ENCODE data around the gene PPP2R1B.

PPP2R1B gene

GRCh38 chr11:111792314-111792713, 26.1 kb upstream of the PPP2R1B start:
- Histone ChIP-seq H3K9me3 (ENCODE audit: control insufficient read depth, insufficient read depth, low read length) (peaks cover 2% of the 10 kb centered on the region), H3K4me1 (ENCODE audit: control insufficient read depth, low read length) (peaks cover 17% of the 10 kb centered on the region), H4K20me1 (ENCODE audit: control insufficient read depth, insufficient read depth, low read depth, low read length) (no peaks in the 10 kb centered on the region), H3K79me2 (ENCODE audit: control insufficient read depth, low read length) (no peaks in the 10 kb centered on the region), H3K36me3 (ENCODE audit: control insufficient read depth, low read length) (peaks cover 20% of the 10 kb centered on the region), H3K9me2 (replicated peaks; ENCODE audit: control insufficient read depth, low read length) (no peaks in the 10 kb centered on the region), H3F3A (ENCODE audit: control insufficient read depth, insufficient read depth) (peaks cover 1% of the 10 kb centered on the region; the same call in 1 of the 2 replicates), H3K27ac (ENCODE audit: low read depth, low read length) (no peak overlapping the region), H3K4me2 (ENCODE audit: low read length) (no peak overlapping the region), H3K4me3 (ENCODE audit: low read length) (no peak overlapping the region), H3K27me3 (ENCODE audit: control insufficient read depth, low read length) (no peaks in the 10 kb centered on the region)
- TF ChIP-seq CTCF (IDR thresholded peaks at IDR 0.05; ENCODE audit: low read depth, low read length, poor library complexity, severe bottlenecking) (no peak), EZH2phosphoT487 (IDR thresholded peaks at IDR 0.05; ENCODE audit: borderline replicate concordance, low read length) (no peak)

GRCh38 chr11:111788464-111788863, 22.3 kb upstream of the PPP2R1B start:
- Histone ChIP-seq H3K4me1 (ENCODE audit: control insufficient read depth, low read length) (peaks cover 5% of the 10 kb centered on the region), H3K27me3 (ENCODE audit: control insufficient read depth, low read length) (no peaks in the 10 kb centered on the region), H3K79me2 (ENCODE audit: control insufficient read depth, low read length) (no peaks in the 10 kb centered on the region), H3K27ac (ENCODE audit: low read depth, low read length) (no peak overlapping the region), H3K9me3 (ENCODE audit: control insufficient read depth, insufficient read depth, low read length) (no peaks in the 10 kb centered on the region), H3K4me3 (ENCODE audit: low read length) (no peak overlapping the region), H3F3A (ENCODE audit: control insufficient read depth, insufficient read depth) (no peaks in the 10 kb centered on the region), H3K36me3 (ENCODE audit: control insufficient read depth, low read length) (peaks cover 14% of the 10 kb centered on the region), H4K20me1 (ENCODE audit: control insufficient read depth, insufficient read depth, low read depth, low read length) (no peaks in the 10 kb centered on the region), H3K9me2 (replicated peaks; ENCODE audit: control insufficient read depth, low read length) (no peaks in the 10 kb centered on the region), H3K4me2 (ENCODE audit: low read length) (no peak overlapping the region)
- TF ChIP-seq CTCF (IDR thresholded peaks at IDR 0.05; ENCODE audit: low read depth, low read length, poor library complexity, severe bottlenecking) (no peak), EZH2phosphoT487 (IDR thresholded peaks at IDR 0.05; ENCODE audit: borderline replicate concordance, low read length) (no peak)

- Histone ChIP-seq H3K9me2 (replicated peaks; ENCODE audit: control insufficient read depth, low read length) (no peaks in the 10 kb centered on the region), H3K4me1 (ENCODE audit: control insufficient read depth, low read length) (peaks cover 5% of the 10 kb centered on the region), H3K27me3 (ENCODE audit: control insufficient read depth, low read length) (no peaks in the 10 kb centered on the region), H3K4me3 (ENCODE audit: low read length) (no peak overlapping the region), H3K27ac (ENCODE audit: low read depth, low read length) (no peak overlapping the region), H4K20me1 (ENCODE audit: control insufficient read depth, insufficient read depth, low read depth, low read length) (no peaks in the 10 kb centered on the region), H3K79me2 (ENCODE audit: control insufficient read depth, low read length) (no peaks in the 10 kb centered on the region), H3K4me2 (ENCODE audit: low read length) (no peak overlapping the region), H3F3A (ENCODE audit: control insufficient read depth, insufficient read depth) (no peaks in the 10 kb centered on the region), H3K9me3 (ENCODE audit: control insufficient read depth, insufficient read depth, low read length) (no peaks in the 10 kb centered on the region), H3K36me3 (ENCODE audit: control insufficient read depth, low read length) (peaks cover 14% of the 10 kb centered on the region)
- TF ChIP-seq CTCF (IDR thresholded peaks at IDR 0.05; ENCODE audit: low read depth, low read length, poor library complexity, severe bottlenecking), result no peak
- no peak for TF ChIP-seq EZH2phosphoT487 (IDR thresholded peaks at IDR 0.05; ENCODE audit: borderline replicate concordance, low read length)
Measured at GRCh38 chr11:111788051-111788450, 21.9 kb upstream of the PPP2R1B start.
